C1 segment of cervical spinal cord (tissue), 14 donors: ENCODE results near the gene DLD.
"Not testable (repeated sequence)": the region's sequence is repeated elsewhere in the genome, so short reads cannot be mapped to it uniquely, and the experiment has no call there.

ENCODE experiments used
- DNase-seq, 14 donors: peaks; one replicate each; lab custom pipeline; 2025; lab: John Stamatoyannopoulos, UW

DLD gene

DNA sequence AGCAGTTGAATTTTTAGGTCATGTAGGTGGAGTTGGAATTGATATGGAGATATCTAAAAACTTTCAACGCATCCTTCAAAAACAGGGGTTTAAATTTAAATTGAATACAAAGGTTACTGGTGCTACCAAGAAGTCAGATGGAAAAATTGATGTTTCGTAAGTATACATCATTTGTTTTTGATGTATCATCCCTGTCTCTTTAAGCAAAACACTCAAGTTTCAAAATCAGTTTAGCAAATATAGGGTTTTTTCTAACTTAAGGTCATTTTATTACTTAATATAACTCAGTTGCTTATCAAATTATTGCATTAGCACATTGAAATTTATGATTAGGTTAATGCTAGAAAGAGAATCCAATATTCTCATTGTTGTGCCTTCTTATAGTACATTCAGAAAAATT lies 24.6 kb downstream of the DLD start:
- no peak for DNase-seq

DNA sequence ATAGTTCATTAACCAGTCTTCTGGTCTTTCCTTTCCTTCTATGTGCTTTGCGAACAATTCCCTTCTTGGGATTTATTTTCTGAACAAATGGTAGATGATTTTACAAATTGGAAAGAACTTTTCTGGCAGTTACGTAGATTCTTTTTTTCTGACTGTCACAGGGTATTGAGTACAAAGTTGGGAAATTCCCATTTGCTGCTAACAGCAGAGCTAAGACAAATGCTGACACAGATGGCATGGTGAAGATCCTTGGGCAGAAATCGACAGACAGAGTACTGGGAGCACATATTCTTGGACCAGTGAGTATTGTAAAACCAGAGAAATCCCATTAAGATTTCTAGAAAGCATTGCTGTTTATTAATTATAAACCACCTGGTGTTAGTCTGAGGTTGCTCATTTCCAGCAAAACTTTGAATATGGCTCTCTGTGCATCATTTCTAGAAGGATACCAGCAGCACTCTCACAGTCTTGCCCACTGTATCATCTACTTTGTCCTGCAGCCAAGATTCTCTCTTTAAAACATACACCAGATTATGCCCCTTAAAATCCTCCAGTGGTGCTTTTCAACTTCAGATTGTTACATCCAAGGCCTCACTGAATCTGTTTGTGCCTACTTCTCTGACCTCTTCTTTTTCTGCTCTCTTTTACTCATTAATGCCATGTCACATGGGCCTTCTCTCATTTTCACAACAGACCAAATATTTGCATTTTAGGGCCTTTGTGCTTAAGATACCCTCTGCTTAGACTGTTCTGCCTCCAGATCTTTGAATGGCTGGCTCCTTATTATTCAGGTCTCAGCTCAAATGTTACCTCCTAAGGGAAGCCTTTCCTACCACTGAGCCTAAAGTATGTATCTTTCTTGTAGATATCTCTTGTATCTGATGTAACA lies 27.0 kb downstream of the DLD start:
- DNase-seq = no peak

DNA sequence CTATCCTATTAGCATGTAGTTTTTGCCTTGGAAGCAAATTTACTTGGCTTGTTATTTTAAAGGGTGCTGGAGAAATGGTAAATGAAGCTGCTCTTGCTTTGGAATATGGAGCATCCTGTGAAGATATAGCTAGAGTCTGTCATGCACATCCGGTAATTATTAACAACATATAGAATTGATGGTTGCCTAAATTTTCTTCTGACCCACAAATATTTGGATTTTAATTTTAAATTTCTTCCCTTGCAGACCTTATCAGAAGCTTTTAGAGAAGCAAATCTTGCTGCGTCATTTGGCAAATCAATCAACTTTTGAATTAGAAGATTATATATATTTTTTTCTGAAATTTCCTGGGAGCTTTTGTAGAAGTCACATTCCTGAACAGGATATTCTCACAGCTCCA lies 28.0 kb downstream of the DLD start:
- no peak for DNase-seq

DNA sequence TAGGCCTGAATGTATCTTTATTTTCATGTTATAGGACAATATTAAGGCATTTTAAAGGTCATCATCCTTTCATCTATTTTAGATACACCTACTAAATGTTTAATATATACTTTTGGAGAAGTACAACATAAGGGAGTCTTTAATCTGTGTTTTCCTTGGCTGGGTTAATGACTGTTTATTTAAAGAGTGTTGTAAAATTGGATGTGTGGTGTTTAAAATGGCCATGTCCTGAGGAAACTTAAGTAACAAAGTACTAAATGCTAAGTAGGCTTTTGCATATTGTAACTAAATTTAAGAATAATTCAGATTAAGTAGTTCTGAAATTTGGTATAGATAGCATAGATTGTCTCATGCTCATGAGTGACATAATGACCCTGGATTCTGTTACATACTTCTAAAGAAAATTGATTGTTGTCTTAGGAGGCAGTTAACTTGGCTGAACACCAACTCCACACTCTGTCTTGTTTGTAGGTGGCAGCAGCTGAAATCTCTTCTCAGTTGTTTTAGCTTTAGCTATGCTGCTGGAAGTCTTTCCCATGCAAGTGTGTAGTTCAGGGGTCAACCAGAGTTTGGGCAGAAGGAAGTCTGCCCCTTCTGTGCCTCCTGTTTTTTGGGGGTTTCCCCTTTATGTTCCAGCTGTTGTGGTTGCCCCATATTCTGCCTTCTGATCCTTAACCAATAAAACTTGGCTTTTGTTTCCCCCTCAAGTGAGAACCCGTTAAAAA lies 29.2 kb downstream of the DLD start:
- DNase-seq = no peak

DNA sequence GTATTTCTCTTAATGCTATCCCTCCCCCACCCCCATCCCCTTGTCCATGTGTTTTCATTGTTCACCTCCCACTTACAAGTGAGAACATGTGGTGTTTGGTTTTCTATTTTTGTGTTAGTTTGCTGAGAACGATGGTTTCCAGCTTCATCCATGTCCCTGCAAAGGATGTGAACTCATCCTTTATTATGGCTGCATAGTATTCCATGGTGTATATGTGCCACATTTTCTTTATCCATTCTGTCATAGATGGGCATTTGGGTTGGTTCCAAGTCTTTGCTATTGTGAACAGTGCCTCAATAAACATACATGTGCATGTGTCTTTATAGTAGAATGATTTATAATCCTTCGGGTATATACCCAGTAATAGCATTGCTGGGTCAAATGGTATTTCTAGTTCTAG lies 30.8 kb downstream of the DLD start:
- DNase-seq = not testable (repeated sequence)

DNA sequence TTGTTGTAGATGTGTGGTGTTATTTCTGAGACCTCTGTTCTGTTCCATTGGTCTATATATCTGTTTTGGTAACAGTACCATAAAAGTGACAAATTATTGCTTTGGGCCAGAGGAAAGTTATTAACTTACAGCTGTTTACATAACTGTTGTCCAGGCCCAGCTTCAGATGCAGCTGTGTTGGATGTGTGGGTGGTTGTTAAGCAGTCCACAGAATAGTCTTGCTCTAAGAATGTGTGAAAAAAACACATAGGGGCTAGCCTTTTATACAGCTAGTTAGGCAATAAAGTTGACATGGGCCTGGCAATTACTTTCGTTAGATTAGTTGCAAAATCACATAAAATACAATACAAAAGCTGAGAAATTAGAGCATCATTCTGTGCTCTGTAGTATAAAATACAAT lies 31.9 kb downstream of the DLD start:
- DNase-seq = no peak

DNA sequence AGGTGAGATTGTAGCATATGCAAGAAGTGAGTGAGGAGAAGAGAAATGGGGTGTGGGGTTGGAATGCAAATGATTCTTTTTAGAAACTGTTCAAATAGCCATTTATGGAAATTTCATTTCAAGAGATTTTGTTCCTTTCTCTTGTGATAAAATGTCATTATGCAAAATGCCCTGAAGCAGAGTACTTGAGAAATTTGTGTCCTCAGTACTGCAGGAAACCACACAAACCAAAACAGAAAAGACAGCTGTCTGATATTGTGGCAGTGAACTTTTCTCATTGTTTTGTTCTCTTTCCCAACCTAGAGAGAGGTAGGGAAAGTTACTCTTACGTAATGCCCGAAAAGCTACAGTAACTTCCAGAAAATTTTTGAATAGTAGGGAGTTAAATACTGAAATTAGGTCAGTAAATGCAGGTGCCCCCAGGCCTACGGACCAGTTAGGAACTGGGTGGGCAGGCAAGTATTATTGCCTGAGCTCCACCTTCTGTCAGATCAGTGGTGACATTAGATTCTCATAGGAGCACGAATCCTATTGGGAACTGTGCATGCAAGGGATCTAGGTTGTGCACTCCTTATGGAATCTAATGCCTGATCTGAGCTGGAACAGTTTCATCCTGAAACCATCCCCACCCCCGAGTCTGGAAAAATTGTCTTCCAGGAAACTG lies 34.0 kb downstream of the DLD start:
- DNase-seq = no peak

DNA sequence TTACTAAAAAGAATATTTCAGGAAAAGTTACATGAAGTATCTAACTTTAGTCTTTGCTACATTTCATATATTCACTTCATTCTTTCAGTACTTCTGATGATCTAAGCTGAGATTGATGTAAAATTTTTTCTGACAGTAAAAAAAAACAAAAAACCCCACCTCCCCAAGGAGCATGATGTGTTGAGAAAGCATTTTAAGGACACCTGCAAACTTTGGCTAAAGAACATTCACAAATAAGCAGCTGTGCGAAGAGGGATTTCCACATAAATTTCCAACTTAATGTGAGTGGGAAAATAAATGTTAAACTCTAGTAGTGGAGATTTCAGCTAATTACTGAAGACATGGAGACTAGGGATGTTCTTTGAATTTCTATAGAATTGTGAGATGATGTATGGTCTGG lies 35.5 kb downstream of the DLD start:
- DNase-seq = no peak

DNA sequence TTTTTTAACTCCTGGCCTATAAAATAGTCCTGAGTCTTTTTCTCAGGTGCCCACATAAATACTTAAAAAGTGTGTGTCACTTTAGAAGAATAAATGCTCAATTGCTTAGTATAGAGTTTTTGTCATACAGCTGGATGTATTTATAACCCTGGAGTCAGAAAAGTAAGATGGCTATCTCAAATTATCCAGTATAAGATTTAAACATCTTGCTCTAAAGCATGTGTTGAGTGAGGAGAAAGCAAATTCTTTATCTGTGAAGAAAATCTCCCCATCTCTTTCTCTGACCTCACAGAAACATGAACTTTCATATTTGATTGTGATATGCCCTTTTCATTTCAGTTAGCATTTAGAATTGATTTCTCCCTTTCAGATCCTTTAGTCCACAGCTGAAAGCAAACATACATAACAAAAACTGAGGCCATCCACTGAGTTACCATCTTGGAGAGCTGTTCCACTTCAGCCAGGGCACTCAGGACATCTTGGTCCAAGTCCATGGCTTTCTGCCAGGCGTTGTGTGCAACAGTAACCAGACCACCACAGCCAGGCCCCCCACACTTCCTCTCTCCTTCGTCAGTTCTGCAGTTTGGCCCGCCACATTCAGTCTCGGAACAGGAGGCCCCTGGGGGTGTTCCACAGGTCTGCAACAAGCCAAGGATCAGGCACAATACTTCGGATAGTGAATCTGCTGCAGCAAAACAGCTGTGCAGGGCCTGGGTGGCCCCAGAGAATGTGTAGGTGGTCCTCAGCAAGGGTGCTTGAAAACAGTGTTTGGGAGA lies 40.9 kb downstream of the DLD start:
- DNase-seq = no peak

DNA sequence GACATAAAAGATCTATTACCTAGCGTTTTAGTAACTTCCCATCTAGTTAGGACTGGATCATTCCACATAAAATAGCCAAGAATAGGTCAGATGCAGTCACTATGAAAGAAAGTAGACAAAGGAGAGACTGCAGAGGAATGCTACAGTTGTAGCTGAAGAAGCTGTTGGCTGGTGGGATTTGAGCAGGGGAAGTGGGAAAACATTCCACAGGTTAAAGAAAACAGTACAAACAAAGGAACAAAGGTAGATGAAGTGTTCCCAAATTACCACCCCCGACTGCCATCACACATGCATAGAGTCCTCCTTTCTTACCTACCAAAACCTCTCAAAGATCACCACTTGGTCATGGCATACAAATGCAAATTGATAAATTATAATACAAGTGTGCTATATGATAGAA lies 41.8 kb downstream of the DLD start:
- no peak for DNase-seq

DNA sequence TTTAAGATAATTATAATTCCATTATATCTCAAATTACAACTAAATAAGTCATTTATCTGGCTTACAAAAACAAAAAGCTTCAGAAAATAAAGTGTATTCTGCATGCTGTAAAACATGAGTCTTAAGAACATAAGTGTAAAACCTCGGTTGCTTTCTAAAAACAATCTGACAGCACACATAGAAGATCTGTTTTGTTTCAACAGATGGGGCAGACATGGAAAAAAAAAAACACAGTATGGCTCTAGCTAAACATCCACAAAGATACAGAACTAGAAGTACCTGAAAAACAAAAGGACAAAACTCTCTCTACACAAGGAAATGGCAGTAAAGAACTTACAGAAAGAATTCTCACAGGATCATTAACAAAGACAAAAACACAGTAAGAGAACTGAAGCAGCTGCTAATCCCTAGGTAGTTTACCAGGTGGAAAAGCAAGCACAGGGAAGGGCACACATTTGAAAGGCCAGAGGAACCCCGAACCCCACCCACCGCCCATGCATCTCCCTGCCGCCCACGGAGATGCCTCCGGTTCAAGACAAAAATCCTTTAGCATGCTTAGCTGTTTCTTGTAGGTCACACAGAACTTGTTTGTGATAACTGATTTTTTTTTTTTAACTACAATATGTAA lies 42.5 kb downstream of the DLD start:
- DNase-seq = no peak

DNA sequence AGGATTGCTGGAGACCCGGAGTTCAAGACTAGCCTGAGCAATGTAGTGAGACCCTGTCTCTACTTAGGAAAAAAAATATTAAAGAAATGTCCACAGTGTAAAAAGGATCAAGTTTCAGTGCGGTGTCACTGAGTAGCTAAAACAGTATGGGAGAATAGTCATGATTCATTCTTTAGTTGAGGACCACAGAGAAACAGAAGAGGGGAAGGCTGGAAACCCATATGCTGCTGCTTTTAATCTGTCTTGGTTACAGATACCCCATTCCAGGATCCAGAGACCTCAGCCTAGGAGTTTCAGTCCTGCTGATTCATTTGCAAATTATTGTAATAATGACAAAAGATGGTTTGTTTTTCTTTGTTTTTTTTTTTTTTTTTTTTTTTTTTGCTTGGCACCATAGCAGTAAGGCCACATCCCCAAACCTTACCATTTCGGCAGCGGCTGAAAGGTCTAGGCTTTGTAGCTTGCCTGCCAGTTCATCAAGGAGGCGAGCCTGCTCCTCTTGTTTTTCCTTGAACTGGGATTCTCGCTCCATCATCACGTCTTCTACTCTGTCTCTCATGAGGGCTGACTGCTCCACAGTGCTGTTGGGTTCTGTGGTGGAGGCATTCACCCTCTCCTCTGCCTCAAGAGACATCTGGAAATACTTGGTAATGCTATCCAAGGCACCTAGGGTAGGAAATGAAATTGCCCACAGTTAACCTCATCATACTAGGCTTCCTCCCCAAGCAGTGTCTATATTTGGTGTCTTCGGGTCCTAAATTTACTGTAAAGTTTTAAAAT lies 44.2 kb downstream of the DLD start:
- DNase-seq = no peak

DNA sequence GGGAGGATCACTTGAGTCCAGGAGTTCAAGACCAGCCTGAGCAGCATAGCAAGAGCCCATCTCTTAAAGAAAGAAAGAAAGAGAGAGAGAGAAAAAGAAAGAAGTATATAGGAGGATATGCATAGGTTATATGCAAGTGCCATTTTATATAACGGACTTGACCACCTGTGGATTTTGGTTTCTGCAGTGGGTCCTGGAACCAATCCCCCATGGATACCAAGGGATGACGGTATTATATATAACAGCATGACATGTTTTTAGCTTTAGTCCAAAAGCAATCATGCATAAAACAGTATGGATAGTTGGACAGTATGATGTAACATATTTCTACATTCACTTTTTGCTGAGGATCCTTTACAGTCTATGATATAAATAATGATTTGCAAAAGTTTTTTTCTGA lies 45.3 kb downstream of the DLD start:
- no peak for DNase-seq

DNA sequence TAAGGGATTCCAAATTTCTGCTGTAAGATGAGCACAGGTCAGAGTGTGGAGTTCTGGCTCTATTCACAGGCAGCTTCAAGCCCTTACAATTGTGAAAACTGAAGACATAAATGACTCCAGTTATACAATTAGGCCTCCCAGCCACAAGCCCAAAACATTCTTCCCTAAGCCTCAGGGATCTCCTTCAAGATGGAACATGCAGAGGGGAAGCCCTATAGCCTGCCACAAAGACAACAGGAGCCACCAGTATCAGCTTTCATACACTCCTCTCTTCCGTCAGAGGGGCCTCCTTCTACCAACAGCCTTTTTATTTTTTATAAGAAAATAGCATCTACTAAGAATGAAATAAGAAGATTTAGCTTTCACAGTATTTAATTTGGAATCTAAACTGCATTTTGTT lies 46.5 kb downstream of the DLD start:
- DNase-seq = no peak

DNA sequence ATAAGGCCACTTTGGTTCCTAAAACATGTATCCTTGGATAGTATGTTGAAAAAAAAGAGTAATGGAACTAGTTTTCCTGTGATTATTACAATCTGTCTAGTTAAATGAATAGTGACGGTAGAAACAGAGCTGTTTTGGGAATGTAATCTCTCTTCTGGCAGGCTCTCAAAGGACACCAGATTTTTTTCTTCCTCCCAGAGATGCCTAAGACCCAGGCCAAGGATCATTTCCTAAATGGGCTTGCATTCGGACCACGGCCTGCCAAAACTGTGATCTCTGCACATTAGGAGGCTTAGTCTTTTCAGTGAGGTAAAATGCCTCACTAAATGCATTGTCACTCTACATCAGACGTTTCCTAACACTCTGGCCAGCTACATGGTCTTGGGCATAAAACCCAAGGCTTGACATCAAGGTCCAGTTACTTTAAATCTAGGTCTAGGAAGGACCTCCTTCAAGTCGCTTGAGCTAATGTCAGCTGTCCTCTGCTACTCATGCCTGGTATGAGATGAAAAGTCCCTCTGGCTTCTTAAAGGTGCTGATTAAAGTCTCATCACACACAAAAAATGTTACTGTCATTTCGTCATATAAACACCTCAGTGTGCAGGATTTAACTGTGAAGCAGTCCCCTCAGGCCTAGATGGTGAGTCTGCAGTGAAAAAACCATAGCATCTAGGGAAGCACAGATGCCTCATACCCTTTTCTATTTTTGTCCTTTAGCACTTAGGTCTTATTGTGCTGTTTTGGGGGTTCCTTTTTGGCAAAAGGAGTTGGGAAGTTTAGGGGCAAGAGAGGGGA lies 47.7 kb downstream of the DLD start:
- peak in 1 of 14 donors; percentile 84 for DNase-seq

DNA sequence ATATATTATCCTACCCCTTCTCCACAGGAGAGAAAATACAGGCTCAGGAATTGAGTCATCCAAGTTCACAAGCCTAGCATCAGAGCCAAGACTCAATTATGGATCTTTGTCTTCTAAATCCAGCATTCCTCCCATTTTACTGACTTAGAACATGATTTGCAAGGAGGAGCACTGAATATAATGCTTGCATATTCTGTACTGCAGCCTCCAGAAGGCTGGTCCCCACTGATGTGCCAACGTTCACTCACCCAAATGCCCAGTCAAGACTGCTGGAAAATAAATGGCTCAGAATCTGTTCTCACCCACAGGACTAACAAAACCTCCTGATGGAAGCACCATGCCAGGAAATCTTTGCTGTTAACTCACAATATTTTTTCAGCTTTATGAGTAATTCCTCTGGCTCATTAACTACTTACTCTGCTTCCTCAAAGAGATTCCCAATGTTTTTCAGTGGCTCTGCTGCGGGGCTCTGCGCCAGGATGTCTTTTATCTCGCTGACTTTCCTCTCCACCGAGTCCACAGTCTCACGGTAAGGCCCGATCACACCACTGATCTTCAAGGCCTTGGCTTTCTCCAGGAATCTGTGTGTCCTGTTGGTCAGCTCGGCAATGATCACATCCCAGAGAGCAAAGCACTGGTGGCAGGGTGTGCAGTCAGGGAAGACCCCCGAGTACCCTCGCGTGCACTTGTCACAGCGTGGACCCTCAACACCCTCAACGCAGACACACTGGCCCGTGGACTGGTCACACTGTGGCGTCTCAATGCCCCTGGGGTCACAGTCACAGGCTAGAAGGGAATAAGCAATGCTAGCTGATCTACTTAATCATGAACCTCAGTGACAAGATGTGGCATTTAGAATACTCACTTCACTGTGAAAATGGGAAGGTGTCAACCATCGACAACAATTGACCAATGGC lies 48.8 kb downstream of the DLD start:
- peak in 2 of 14 donors; percentile 12 to 67 for DNase-seq

DNA sequence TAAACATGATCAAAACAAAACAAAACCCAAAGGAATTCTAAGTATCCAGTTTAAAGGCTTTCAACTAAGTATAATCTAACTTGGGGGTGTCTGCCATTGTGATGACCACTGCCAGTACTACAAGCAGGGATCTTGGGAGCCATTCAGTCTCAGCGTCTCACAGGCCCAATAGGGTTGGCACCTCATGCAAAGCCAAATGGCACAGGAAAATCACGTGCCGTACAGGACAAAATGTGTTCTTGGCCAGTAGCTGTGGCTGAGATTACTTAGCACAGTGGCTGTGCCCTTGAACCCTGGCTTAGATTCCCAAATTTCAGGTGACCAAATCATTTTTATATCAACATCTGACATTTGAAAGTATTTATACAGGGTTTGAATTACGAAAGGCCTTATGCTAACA lies 50.0 kb downstream of the DLD start:
- DNase-seq = peak in 1 of 14 donors; percentile 25

DNA sequence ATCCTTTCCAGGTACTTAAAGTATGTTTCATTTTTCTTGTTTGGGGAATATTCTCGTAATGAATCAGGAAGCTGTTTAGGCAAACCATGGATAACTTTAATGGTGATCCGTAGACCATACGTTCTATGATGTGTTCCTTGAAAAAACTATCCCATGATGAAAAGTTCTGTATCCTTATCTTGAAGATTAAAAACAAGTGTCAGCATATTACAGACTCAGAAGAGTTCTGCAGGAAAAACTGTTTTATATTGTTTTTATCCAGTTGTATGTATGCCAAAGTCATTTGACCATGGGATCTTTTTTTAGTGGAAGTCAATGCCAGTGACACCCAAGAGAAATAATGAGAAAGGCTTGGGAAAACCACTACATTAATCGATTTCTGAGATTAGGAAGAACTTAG lies 52.0 kb downstream of the DLD start:
- DNase-seq = no peak
